H54 (cell line): ENCODE measurements around the gene LYPD4.

Experiments
- DNase-seq: peaks from one replicate; pipeline ENCODE4 v3.0.0; 2011; ENCODE audit warnings: low spot score, mixed read lengths; ENCODE audit not compliant: insufficient read length
- FAIRE-seq: peaks from 3 replicates; lab custom pipeline; 2011; peaks lifted over from hg19 to GRCh38; lab: Jason Lieb, UNC
- POLR2A ChIP-seq: IDR thresholded peaks from 2 replicates; pipeline ENCODE4 v1.6.1; 2011; ENCODE audit warnings: low read depth, mild to moderate bottlenecking, low read length

LYPD4 gene

GRCh38 chr19:41868989-41869300 lies 24.5 kb upstream of the LYPD4 start:
- DNase-seq (no peak), FAIRE-seq (no peak)
- TF ChIP-seq POLR2A: no peak

DNA sequence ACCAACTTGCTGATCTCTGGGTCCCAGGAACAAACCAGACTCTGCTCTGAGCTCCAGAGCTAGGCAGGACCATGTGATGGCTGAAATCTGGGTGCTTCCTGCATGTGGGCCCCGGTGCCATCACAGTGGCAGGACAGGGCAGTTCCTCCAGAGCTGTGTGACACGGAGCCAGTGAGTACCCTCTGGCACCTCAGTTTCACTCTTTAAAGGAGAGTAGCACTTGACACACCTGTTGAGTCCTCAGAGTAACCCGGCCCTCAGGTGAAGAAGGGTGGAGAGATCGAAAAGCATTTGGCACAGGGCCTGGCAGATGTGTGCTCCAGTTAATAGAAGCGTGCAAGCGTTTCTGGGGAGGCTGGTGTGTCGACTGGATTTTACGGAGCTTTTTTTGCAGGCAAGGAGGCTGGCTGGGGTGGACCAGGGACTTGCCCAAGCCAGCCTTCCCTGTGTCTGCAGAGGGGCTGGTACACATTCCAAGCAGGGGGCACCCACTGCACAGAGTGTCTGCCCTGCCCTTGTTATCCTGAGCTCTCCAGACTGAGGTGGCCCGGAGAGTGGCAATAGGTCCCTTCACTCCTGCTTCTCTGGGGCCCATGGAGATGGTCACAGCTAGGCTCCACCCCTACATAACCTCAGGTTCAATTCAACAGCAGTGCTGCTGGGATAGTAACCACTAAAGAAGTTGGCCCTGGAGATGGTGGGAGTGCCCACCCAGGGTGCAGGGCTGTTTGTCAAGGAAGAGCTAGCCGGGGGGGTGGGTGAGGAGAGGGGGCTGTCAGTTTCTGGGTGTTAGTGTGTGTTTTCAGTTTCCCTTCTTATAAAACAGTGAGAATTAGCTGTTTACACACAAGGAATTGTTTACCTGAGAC lies 23.9 kb upstream of the LYPD4 start:
- FAIRE-seq: no peak

DNA sequence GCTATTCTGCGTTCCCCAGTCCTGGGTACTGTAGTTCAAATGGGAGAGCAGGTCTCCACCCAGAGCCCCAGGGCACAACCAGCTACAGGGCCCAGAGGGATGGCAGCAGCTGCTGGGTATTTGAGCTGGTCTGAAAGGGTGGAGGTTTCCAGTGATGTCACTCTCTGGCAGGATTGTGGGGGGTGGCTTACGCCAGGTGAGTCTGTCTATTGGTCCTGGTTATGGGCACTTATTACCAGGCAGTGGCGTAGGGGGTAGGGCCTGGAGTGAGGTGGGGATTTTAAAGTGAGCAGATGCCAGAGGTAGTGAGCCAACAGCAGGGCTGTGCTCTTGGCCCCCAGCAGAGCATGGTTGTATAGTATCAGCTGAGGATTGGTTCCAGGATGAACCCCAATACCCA lies 21.8 kb upstream of the LYPD4 start:
- TF ChIP-seq POLR2A: no peak

More for the DNA sequence above, 23.9 kb upstream of the LYPD4 start:
- DNase-seq: no peak
- TF ChIP-seq POLR2A: no peak

GRCh38 chr19:41864374-41864773 lies 19.9 kb upstream of the LYPD4 start:
- no peak for TF ChIP-seq POLR2A
- DNase-seq (no peak), FAIRE-seq (no peak)

More for the DNA sequence above, 21.8 kb upstream of the LYPD4 start:
- FAIRE-seq (no peak), DNase-seq (no peak)

GRCh38 chr19:41863209-41863931 lies 18.9 kb upstream of the LYPD4 start:
- FAIRE-seq: no peak
- no peak for TF ChIP-seq POLR2A
- DNase-seq: no peak

DNA sequence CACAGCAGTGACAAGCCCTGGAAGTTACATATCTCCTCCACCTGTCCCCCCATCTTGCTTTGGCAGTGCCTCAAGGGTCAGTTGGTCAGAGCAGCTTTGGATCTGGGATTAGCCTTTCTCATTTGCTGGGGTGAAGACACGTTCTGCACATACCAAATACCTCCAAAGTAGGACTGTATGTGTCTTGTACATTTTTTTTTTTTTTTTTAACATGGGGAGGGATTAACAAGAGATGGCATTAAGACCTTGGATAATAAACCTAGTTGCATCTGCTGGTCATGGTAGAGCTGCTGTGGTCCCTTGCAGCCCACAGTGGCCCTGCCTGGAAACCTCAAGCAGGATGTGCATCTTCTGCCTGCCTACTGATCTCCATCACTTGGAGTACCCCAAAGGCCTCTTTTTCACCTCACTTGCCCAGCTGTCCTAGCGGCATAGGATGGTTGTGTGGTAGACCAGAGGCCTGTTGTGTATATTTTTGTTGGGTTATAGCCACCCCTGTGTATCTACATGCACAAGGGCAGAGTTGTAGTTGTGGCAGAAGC lies 18.0 kb upstream of the LYPD4 start:
- FAIRE-seq (no peak), DNase-seq (no peak)
- TF ChIP-seq POLR2A: no peak

DNA sequence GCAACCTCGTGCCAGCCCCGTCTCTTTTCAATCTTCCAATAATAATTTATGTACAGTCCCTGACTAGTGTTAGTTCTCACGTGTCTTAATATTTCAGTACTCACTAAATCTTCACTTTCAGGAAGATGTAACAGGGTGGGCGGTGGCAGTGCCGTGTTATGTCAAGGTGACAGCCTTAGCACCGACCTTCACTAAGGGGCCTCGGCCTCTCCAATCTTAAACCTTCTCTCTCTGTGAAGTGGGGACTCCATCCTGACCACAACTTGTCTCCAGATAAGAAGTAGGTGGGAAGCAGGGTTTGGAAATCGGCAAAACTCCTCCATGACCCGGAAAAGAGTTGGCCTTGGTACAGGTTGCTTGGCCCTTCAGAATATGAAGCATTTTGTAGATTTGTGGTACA lies 17.4 kb upstream of the LYPD4 start:
- no peak for TF ChIP-seq POLR2A
- DNase-seq (no peak), FAIRE-seq (no peak)

DNA sequence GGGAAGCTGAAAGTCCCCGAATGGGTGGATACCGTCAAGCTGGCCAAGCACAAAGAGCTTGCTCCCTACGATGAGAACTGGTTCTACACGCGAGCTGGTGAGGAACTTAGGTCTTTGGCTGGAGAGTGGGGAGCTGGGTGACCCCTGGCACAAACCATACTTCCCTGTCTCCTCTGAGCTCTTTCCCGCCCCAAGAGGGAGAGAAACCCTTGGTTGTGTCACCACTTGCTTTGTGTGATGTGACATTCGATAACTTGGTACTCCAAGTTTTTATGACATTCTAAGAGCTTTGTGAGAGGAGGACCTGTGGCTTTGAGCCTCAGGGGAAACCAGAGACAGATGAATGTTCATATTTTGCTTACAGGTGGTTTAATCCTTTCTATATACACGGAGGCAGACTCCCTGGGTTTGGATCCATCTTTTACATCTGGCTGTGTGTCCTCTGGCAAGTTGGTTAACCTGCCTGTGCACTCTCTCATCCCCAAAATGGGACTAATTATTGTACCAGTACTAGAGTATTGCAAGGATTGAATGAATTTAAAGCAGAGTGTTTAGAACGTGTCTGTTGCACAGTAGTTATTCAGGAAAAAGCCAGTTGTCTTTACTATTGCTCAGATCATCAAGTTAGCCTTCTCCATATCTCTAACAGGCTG lies 16.8 kb upstream of the LYPD4 start:
- DNase-seq (no peak), FAIRE-seq (no peak)
- no peak for TF ChIP-seq POLR2A

DNA sequence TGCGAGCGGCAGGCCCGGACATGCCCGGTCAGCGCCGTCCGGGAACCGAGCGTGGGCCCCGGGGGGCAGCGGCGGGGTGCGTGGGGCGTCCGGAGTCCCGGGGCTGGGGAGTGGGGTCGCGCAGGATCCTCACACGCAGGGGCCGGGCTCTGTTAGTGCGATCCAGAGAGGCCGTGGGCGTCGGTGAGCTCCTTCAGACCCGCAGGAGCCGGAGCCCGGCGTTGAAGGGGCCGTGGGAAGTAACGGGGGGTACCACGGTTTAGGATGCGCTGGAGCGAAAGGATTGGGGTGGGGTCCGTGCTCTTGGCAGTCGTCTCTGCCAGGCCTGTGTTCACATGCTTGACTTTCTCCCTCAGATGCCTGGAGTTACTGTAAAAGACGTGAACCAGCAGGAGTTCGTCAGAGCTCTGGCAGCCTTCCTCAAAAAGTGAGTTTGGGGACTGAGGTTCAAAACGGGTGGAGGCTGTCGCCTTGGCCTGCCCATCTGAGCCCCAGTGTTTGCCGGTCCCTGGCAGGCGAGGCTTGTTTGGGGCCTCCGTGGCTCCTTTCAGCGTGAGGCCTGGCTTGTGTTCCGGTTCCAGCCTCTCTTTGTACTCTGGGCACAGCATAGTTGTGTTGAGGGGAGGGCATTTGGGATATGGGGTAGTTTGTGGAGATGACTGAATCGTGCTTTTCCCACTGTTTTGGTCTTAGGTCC lies 16.1 kb upstream of the LYPD4 start:
- FAIRE-seq (no peak), DNase-seq (no peak)
- TF ChIP-seq POLR2A: no peak

DNA sequence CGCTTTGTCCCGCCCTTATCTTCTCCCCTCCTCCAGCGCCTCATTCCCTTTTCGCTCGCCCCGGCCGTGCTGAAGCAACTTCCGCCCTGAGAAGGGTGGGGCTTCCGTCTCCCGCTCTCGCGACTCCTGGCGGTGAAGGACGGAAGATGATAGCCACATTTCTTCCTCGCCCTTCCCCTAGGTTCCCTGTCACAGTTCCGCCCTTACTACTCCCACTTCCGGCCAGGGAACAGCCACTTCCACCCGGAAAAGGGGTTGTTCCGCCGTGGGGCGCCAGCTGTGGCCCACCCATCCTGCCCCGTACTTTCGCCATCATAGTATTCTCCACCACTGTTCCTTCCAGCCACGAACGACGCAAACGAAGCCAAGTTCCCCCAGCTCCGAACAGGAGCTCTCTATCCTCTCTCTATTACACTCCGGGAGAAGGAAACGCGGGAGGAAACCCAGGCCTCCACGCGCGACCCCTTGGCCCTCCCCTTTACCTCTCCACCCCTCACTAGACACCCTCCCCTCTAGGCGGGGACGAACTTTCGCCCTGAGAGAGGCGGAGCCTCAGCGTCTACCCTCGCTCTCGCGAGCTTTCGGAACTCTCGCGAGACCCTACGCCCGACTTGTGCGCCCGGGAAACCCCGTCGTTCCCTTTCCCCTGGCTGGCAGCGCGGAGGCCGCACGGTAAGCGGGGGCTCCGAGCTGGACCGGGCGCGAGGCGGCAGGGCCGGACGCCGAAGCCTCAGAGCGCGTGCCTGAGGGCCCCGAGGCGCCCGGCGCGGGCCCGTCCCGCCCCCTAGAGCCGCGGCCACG lies 15.3 kb upstream of the LYPD4 start, which contains the start of gene RPS19:
Gene RPS19, plus strand, starts transcription at position 638 of the 801 bp plus-strand sequence. CDS start 520 bp downstream, outside the sequence.
- peak; percentile 80 for FAIRE-seq
- peak; percentile 98 for DNase-seq
- TF ChIP-seq POLR2A: peak; percentile 90

GRCh38 chr19:41859213-41859617 lies 14.7 kb upstream of the LYPD4 start:
- DNase-seq (no peak), FAIRE-seq (no peak)
- TF ChIP-seq POLR2A: no peak

DNA sequence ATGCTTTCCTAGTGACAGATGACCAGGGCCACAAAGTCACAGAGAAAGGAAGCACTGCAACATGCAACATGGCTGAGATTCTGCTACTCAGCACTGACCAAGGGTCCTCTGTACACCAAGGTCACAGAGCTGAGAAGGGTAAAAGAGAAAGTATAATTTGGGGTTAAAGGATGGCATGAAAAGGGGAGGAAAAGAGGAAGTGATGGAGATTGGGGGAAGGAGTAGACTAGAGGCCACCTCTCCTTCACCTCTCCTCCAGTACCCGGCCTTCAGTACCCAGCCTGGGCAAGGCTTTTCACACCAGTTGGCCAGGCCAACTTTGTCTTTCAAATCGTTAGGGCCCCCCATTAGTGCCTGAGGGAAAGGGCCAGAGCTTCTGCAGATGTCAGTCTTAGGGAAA lies 9.3 kb upstream of the LYPD4 start:
- FAIRE-seq: no peak
- DNase-seq: no peak
- TF ChIP-seq POLR2A: no peak

DNA sequence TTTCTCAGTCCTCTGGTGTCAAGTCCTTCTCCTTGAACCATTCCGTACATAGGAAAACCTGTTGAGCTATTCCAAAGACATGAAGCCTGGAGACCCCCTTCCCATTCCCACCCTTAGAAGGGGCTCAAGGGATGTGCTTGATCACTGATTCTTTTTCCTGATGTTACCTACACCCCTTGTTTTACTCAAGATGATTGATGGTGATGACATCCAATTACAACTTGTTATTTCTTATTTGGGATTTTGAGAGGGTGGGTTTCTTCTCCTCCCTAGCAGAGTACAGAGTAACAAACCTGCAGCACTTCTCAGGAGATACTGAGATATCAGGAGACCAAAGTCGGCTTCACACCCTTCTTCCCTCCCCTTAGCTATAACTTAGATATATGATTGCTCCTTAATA lies 8.9 kb upstream of the LYPD4 start:
- no peak for FAIRE-seq

More for the DNA sequence above, 8.9 kb upstream of the LYPD4 start:
- TF ChIP-seq POLR2A: no peak
- no peak for DNase-seq
